MCF 10A (cell line): ENCODE data around the gene UBXN2A. TPM values are rescaled to one million over a fixed set of nuclear protein-coding genes. Genes with fewer than 3 reads are reported as not detected.
A peak's percentile ranks its signal among the peaks of the same experiment; 100 is the strongest.

Experiments used
- BruUV-seq: library from RNA; stranded (reverse); fragments of 400-500 nt; replicated peaks from 2 replicates; lab custom pipeline; 2021; lab: Mats Ljungman, UMichigan
- CTCF ChIA-PET: fragments of 300-600 bp; sonication (Branson Sonifier 250); formaldehyde crosslinking; extraction: SDS; loops from one replicate; lab custom pipeline; 2021; ENCODE audit warnings: antibody characterized with exemption, inconsistent platforms; lab: Yijun Ruan, JAX
- POLR2A ChIA-PET: fragments of 300-600, 350-650 bp; sonication (Branson Sonifier 250); formaldehyde crosslinking; extraction: SDS; loops from one replicate; lab custom pipeline; 2020; ENCODE audit warnings: antibody characterized with exemption, inconsistent platforms; lab: Yijun Ruan, JAX
- DNase-seq: peaks from one replicate; pipeline ENCODE4 v3.0.0-alpha.2; 2018; ENCODE audit not compliant: unreplicated experiment
- H3K27ac Mint-ChIP-seq: one replicate; pipeline ENCODE4 v1.8.0; 2022; ENCODE audit warnings: mild to moderate bottlenecking, low read depth, mixed read lengths; ENCODE audit not compliant: unreplicated experiment
- H3K27me3 Mint-ChIP-seq: one replicate; pipeline ENCODE4 v1.8.0; 2022; ENCODE audit warnings: mixed read lengths; ENCODE audit not compliant: insufficient read depth, unreplicated experiment
- H3K36me3 Mint-ChIP-seq: one replicate; pipeline ENCODE4 v1.8.0; 2022; ENCODE audit warnings: mild to moderate bottlenecking, moderate library complexity, mixed read lengths; ENCODE audit not compliant: insufficient read depth, unreplicated experiment
- H3K4me1 Mint-ChIP-seq: one replicate; pipeline ENCODE4 v1.8.0; 2022; ENCODE audit warnings: mixed read lengths; ENCODE audit not compliant: insufficient read depth, unreplicated experiment
- H3K4me3 Mint-ChIP-seq: one replicate; pipeline ENCODE4 v1.8.0; 2022; ENCODE audit warnings: mild to moderate bottlenecking, moderate library complexity, mixed read lengths; ENCODE audit not compliant: unreplicated experiment
- H3K9me3 Mint-ChIP-seq: one replicate; pipeline ENCODE4 v1.8.0; 2022; ENCODE audit warnings: mixed read lengths; ENCODE audit not compliant: unreplicated experiment
- CTCF ChIP-seq: fragments of 200-600 bp; IDR thresholded peaks from one replicate; pipeline ENCODE4 v1.8.0; 2022; ENCODE audit warnings: antibody characterized with exemption, mild to moderate bottlenecking; ENCODE audit not compliant: unreplicated experiment
- intact Hi-C: fragments of 100-400 bp; cut with micrococcal nuclease; formaldehyde crosslinking; loops from 2 replicates; pipeline ENCODE4 v1.14.1; 2022
- total RNA-seq: library from RNA; stranded (reverse); gene quantifications from 2 replicates; pipeline ENCODE4 v1.2.3, GENCODE V29; 2022

UBXN2A gene
- total RNA-seq, 1 experiment from 2014 or later = 13.0 TPM

- intact Hi-C loops = loop anchor here (1.0 to 10.0 kb wide), 5 partner anchors 73 to 396 kb away; partner anchors contain the start of gene TP53I3
Measured at GRCh38 chr2:23988371-23988770, 48.1 kb downstream of the UBXN2A start.

DNA sequence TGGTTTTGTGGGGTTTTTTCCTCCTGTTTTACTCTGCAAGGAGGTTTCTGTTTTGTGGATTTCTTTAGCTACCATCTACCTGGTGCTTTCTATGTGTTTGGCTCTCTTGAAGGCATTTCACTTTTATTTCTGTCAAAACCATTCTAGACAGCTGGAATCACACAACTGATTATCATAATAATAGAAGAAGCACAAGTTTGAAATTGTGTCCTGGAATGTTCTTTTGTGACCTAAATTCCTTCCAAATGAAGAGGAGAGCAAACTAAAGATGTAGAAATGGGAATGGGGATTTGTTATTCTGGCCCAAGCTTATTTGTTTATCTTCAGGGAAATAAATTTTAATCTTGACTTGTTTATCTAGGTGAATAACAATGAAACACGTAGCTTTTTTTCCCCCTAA lies 52.7 kb downstream of the UBXN2A start:
- DNase-seq = no peak
- intact Hi-C loops = no loop called here

More at GRCh38 chr2:23988371-23988770, 48.1 kb downstream of the UBXN2A start:
- peak; percentile 54 for DNase-seq
- no peaks in the 10 kb centered on the region for H3K27me3 Mint-ChIP-seq
- BruUV-seq = no TSS peak
- ChIA-PET CTCF (interaction anchor here (0.6 kb wide), 1 partner anchor 433 kb away, joined by 3 read pairs; no protein-coding TSS in a partner anchor), POLR2A (no interaction called here)
- peaks cover 34% of the 10 kb centered on the region for H3K36me3 Mint-ChIP-seq
- H3K27ac Mint-ChIP-seq = no peak overlapping the region
- H3K4me1 Mint-ChIP-seq = peaks cover 13% of the 10 kb centered on the region
- H3K9me3 Mint-ChIP-seq = no peaks in the 10 kb centered on the region
- no peak overlapping the region for H3K4me3 Mint-ChIP-seq
- peak; percentile 62 for TF ChIP-seq CTCF

GRCh38 chr2:23993736-23994269 lies 53.5 kb downstream of the UBXN2A start:
- peaks cover 10% of the 10 kb centered on the region for H3K36me3 Mint-ChIP-seq
- POLR2A ChIA-PET = interaction anchor here (1.0 kb wide), 1 partner anchor 21 kb away, joined by 3 read pairs; no protein-coding TSS in a partner anchor
- no peaks in the 10 kb centered on the region for H3K9me3 Mint-ChIP-seq
- H3K27ac Mint-ChIP-seq = no peak overlapping the region
- TF ChIP-seq CTCF = no peak
- no peak for DNase-seq
- intact Hi-C loops = no loop called here
- no peaks in the 10 kb centered on the region for H3K27me3 Mint-ChIP-seq
- peaks cover 5% of the 10 kb centered on the region for H3K4me1 Mint-ChIP-seq
- CTCF ChIA-PET = interaction anchor here (0.6 to 1.2 kb wide), 3 partner anchors 122 to 273 kb away, joined by 3 to 4 read pairs (median 4); no protein-coding TSS in a partner anchor
- BruUV-seq = no TSS peak
- H3K4me3 Mint-ChIP-seq = no peak overlapping the region

More for the DNA sequence above, 52.7 kb downstream of the UBXN2A start:
- no TSS peak for BruUV-seq
- Mint-ChIP-seq H3K9me3 (no peaks in the 10 kb centered on the region), H3K36me3 (peaks cover 13% of the 10 kb centered on the region), H3K4me3 (no peak overlapping the region), H3K27me3 (no peaks in the 10 kb centered on the region), H3K27ac (no peak overlapping the region), H3K4me1 (peaks cover 13% of the 10 kb centered on the region)
- TF ChIP-seq CTCF = no peak
- CTCF ChIA-PET = interaction anchor here (0.6 to 1.2 kb wide), 3 partner anchors 123 to 277 kb away, joined by 3 to 4 read pairs (median 3); no protein-coding TSS in a partner anchor
- POLR2A ChIA-PET = interaction anchor here (1.2 kb wide), 1 partner anchor 11 kb away, joined by 3 read pairs; no protein-coding TSS in a partner anchor

DNA sequence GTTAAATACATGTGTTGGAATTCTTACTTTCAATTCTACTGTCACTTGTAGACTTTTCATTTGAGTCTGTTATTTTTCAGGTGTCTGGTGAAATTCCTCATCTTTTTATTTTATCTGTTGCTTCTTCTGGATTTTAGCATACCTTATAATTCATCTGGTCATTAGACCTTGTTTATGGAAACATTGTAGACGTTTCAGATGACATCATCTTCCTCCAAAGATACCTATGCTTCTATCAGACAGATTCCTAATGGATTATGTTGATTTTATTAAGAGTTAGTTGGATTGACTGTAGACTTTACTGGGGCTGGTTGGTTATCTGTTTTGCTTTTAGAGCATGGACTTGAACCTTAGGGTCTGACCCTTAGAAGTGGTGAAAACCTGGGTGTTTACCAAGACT lies 54.3 kb downstream of the UBXN2A start:
- no peak overlapping the region for H3K4me3 Mint-ChIP-seq
- peaks cover 13% of the 10 kb centered on the region for H3K36me3 Mint-ChIP-seq
- BruUV-seq = no TSS peak
- H3K27me3 Mint-ChIP-seq = no peaks in the 10 kb centered on the region
- peaks cover 5% of the 10 kb centered on the region for H3K4me1 Mint-ChIP-seq
- DNase-seq = no peak
- intact Hi-C loops = no loop called here
- no peaks in the 10 kb centered on the region for H3K9me3 Mint-ChIP-seq
- CTCF ChIA-PET = interaction anchor here (1.0 kb wide), 1 partner anchor 54 kb away, joined by 3 read pairs; the partner anchor contains the start of gene UBXN2A
- no peak for TF ChIP-seq CTCF
- no peak overlapping the region for H3K27ac Mint-ChIP-seq
- POLR2A ChIA-PET = interaction anchor here (0.6 to 1.0 kb wide), 2 partner anchors 9 to 21 kb away, joined by 3 read pairs; no protein-coding TSS in a partner anchor
